Measurements from ENCODE around the gene LRCH1. TPM values are rescaled to one million over a fixed set of nuclear protein-coding genes. Genes with fewer than 3 reads are reported as not detected.

LRCH1 gene
- total and polyA plus RNA-seq, 10 of the 15 experiments (the other 5 are each of a cell fraction or from before 2014, with no cell fraction given): 5.3 to 48.9 (median 14.4) TPM

DNA sequence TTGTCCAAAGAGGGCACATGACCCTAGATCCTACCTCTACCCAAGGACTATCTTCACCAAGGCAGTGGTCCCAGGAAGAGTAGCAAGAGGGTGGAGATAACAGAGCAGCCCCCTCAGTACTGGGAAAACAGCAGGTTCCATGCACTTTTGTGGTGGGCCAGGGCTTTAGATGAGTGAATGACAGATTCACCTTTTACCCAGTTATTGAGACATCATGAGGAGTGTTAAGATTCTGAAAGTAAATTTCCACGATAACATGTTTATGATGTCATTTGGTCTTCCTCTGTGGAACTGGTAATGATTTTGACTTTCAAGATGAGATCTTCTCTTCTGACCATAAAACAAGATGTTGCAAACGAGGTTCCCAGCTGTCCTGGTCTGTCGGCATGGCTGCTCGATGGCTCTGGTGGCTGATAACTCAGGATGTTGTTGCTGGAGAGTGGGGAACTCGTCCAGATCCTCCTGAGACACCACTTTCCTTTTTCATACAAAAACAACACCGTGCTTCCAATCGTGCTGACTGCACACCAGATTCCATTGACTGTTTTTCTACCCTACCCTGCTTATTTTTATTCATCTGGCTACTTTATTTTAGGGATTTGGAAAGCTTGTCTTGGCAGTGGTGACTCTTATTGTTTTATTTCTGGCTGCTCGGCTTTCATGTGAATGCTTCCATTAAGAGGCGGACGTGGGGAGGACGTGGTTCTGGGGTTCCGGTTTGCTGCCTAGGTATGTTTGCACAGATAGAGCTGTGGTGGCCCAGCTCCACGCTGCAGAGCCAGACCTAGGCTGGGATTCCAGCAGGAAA, 88.5 kb downstream of the LRCH1 start:
- SMC1A ChIA-PET (ENCODE audit: uncharacterized antibody, unreplicated experiment): interaction anchor here (0.7 to 23.6 kb wide), 10 partner anchors 11 to 90 kb away, joined by 3 to 456 read pairs (median 6); no protein-coding TSS in a partner anchor
- H3K4me3 ChIP-seq: no peak overlapping the region
- FAIRE-seq (no peak), ATAC-seq (no peak), DNase-seq (ENCODE audit: low read depth, low spot score) (no peak)
- CTCF ChIA-PET: interaction anchor here (1.2 to 3.5 kb wide), 5 partner anchors 12 to 90 kb away, joined by 3 to 22 read pairs (median 4); no protein-coding TSS in a partner anchor
- no peaks in the 10 kb centered on the region for H3K36me3 ChIP-seq (ENCODE audit: control insufficient read depth in 2 of 2, insufficient read depth in 2 of 2, low read length in 1 of 2)
- peaks cover 3% of the 10 kb centered on the region; the same call in 1 of the 2 replicates for H4K20me1 ChIP-seq (ENCODE audit: control insufficient read depth, insufficient read depth)
- H2AFZ ChIP-seq (ENCODE audit: control insufficient read depth, low read depth, low read length): no peak overlapping the region
- RAD21 ChIA-PET (ENCODE audit: unreplicated experiment): interaction anchor here (1.0 to 1.6 kb wide), 5 partner anchors 10 to 63 kb away, joined by 3 to 6 read pairs (median 3); no protein-coding TSS in a partner anchor
- no peaks in the 10 kb centered on the region for H3K9me3 ChIP-seq (replicated peaks; ENCODE audit: control insufficient read depth, insufficient read depth, low read length)
- peaks cover 20% of the 10 kb centered on the region for H3K4me1 ChIP-seq (ENCODE audit: control insufficient read depth, insufficient read depth, low read length)
- WGBS (ENCODE audit: insufficient coverage, insufficient replicate concordance, low lambda C conversion rate, missing lambda C conversion rate): 65% methylated on average over 13 of the region's 13 CpGs
- H3K4me2 ChIP-seq (ENCODE audit: control insufficient read depth, insufficient read depth): peak overlapping the region; percentile 58; the same call in 1 of the 2 replicates
- no peak overlapping the region for H3K9ac ChIP-seq (ENCODE audit: control insufficient read depth, insufficient read depth, low read length)
- peak overlapping the region; percentile 8; the same call in 1 of the 2 replicates for H3K27ac ChIP-seq (ENCODE audit: control insufficient read depth, insufficient read depth)
- no peaks in the 10 kb centered on the region for H3K27me3 ChIP-seq (replicated peaks in 1 of 2; ENCODE audit: control insufficient read depth in 2 of 2, insufficient read depth in 2 of 2, low read length in 1 of 2)
- POLR2A ChIA-PET: interaction anchor here (1.4 to 7.2 kb wide), 4 partner anchors 11 to 90 kb away, joined by 4 to 51 read pairs (median 7); no protein-coding TSS in a partner anchor
- in situ Hi-C loops (cut with MboI): no loop called here
- no TSS peak for BruUV-seq (replicated peaks)
- peaks cover 94% of the 10 kb centered on the region for H3K79me2 ChIP-seq (ENCODE audit: control insufficient read depth, insufficient read depth, low read length)
- intact Hi-C loops (cut with micrococcal nuclease; ENCODE audit: unreplicated experiment): no loop called here
- TF ChIP-seq ZNF24 (IDR thresholded peaks at IDR 0.05): no peak
- TF ChIP-seq, protein P1, sequence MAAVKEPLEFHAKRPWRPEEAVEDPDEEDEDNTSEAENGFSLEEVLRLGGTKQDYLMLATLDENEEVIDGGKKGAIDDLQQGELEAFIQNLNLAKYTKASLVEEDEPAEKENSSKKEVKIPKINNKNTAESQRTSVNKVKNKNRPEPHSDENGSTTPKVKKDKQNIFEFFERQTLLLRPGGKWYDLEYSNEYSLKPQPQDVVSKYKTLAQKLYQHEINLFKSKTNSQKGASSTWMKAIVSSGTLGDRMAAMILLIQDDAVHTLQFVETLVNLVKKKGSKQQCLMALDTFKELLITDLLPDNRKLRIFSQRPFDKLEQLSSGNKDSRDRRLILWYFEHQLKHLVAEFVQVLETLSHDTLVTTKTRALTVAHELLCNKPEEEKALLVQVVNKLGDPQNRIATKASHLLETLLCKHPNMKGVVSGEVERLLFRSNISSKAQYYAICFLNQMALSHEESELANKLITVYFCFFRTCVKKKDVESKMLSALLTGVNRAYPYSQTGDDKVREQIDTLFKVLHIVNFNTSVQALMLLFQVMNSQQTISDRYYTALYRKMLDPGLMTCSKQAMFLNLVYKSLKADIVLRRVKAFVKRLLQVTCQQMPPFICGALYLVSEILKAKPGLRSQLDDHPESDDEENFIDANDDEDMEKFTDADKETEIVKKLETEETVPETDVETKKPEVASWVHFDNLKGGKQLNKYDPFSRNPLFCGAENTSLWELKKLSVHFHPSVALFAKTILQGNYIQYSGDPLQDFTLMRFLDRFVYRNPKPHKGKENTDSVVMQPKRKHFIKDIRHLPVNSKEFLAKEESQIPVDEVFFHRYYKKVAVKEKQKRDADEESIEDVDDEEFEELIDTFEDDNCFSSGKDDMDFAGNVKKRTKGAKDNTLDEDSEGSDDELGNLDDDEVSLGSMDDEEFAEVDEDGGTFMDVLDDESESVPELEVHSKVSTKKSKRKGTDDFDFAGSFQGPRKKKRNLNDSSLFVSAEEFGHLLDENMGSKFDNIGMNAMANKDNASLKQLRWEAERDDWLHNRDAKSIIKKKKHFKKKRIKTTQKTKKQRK (IDR thresholded peaks at IDR 0.05; ENCODE audit: low read depth, low read length): no peak
- TF ChIP-seq, protein P2, sequence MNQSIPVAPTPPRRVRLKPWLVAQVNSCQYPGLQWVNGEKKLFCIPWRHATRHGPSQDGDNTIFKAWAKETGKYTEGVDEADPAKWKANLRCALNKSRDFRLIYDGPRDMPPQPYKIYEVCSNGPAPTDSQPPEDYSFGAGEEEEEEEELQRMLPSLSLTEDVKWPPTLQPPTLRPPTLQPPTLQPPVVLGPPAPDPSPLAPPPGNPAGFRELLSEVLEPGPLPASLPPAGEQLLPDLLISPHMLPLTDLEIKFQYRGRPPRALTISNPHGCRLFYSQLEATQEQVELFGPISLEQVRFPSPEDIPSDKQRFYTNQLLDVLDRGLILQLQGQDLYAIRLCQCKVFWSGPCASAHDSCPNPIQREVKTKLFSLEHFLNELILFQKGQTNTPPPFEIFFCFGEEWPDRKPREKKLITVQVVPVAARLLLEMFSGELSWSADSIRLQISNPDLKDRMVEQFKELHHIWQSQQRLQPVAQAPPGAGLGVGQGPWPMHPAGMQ (IDR thresholded peaks at IDR 0.05; ENCODE audit: borderline replicate concordance): no peak
- TF ChIP-seq, protein P3, sequence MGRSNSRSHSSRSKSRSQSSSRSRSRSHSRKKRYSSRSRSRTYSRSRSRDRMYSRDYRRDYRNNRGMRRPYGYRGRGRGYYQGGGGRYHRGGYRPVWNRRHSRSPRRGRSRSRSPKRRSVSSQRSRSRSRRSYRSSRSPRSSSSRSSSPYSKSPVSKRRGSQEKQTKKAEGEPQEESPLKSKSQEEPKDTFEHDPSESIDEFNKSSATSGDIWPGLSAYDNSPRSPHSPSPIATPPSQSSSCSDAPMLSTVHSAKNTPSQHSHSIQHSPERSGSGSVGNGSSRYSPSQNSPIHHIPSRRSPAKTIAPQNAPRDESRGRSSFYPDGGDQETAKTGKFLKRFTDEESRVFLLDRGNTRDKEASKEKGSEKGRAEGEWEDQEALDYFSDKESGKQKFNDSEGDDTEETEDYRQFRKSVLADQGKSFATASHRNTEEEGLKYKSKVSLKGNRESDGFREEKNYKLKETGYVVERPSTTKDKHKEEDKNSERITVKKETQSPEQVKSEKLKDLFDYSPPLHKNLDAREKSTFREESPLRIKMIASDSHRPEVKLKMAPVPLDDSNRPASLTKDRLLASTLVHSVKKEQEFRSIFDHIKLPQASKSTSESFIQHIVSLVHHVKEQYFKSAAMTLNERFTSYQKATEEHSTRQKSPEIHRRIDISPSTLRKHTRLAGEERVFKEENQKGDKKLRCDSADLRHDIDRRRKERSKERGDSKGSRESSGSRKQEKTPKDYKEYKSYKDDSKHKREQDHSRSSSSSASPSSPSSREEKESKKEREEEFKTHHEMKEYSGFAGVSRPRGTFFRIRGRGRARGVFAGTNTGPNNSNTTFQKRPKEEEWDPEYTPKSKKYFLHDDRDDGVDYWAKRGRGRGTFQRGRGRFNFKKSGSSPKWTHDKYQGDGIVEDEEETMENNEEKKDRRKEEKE (IDR thresholded peaks at IDR 0.05): no peak
- TF ChIP-seq HDAC6 (IDR thresholded peaks at IDR 0.05; ENCODE audit: unreplicated experiment): no peak
- no peak for TF ChIP-seq NRF1 (conservative IDR thresholded peaks at IDR 0.05; ENCODE audit: low read depth, low read length)
- TF ChIP-seq POU2F2 (IDR thresholded peaks at IDR 0.05; ENCODE audit: borderline replicate concordance, low read depth, low read length): no peak
- no peak for TF ChIP-seq BRCA1 (IDR thresholded peaks at IDR 0.05; ENCODE audit: low read depth, low read length)
- TF ChIP-seq SRF (IDR thresholded peaks at IDR 0.05; ENCODE audit: low read depth in 2 of 2, low read length in 2 of 2): no peak
- TF ChIP-seq, protein P4, sequence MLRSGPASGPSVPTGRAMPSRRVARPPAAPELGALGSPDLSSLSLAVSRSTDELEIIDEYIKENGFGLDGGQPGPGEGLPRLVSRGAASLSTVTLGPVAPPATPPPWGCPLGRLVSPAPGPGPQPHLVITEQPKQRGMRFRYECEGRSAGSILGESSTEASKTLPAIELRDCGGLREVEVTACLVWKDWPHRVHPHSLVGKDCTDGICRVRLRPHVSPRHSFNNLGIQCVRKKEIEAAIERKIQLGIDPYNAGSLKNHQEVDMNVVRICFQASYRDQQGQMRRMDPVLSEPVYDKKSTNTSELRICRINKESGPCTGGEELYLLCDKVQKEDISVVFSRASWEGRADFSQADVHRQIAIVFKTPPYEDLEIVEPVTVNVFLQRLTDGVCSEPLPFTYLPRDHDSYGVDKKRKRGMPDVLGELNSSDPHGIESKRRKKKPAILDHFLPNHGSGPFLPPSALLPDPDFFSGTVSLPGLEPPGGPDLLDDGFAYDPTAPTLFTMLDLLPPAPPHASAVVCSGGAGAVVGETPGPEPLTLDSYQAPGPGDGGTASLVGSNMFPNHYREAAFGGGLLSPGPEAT (IDR thresholded peaks at IDR 0.05; ENCODE audit: low read depth): no peak
- no peak for TF ChIP-seq TAF1 (IDR thresholded peaks at IDR 0.05; ENCODE audit: borderline replicate concordance, low read depth, low read length)
- no peak for TF ChIP-seq HCFC1 (IDR thresholded peaks at IDR 0.05; ENCODE audit: low read length)

Data from GM12878 (cell line).